T-helper 22 cell (primary cell): ENCODE data around the gene VAC14.

Experiments used
- DNase-seq: peaks from one replicate; pipeline ENCODE4 v3.0.0-alpha.2; 2020; ENCODE audit warnings: low read depth

Gene VAC14

GRCh38 chr16:70692130-70692872 lies 108.7 kb downstream of the VAC14 start:
- DNase-seq = no peak

GRCh38 chr16:70691223-70692129 lies 109.5 kb downstream of the VAC14 start:
- no peak for DNase-seq

- no peak for DNase-seq
These were observed 110.7 kb downstream of the VAC14 start for GRCh38 chr16:70689970-70690891.

- DNase-seq = no peak
These were observed 111.7 kb downstream of the VAC14 start for GRCh38 chr16:70689035-70689969.

GRCh38 chr16:70688246-70688742 lies 112.7 kb downstream of the VAC14 start:
- DNase-seq = no peak

- DNase-seq = no peak
These were observed 113.2 kb downstream of the VAC14 start for GRCh38 chr16:70687671-70688245.

GRCh38 chr16:70687102-70687511 lies 113.9 kb downstream of the VAC14 start:
- DNase-seq = no peak

- no peak for DNase-seq
These were observed 114.4 kb downstream of the VAC14 start for GRCh38 chr16:70686376-70687101.

GRCh38 chr16:70685938-70686375 lies 115.0 kb downstream of the VAC14 start, which contains the start of gene MTSS2:
MTSS2 (minus strand) TSS chr16:70686053; CDS start chr16:70685791, 262 bp downstream.
- no peak for DNase-seq

GRCh38 chr16:70685061-70685937 lies 115.7 kb downstream of the VAC14 start:
- no peak for DNase-seq

- DNase-seq = no peak
These were observed 116.6 kb downstream of the VAC14 start for GRCh38 chr16:70684146-70685060.

- DNase-seq = no peak
These were observed 117.6 kb downstream of the VAC14 start for GRCh38 chr16:70683146-70683944.

- DNase-seq = no peak
These were observed 118.5 kb downstream of the VAC14 start for GRCh38 chr16:70682239-70683145.

GRCh38 chr16:70681382-70682238 lies 119.3 kb downstream of the VAC14 start:
- no peak for DNase-seq
